Mucosa of descending colon (tissue), 3 donors: ENCODE measurements around the gene PRPS2. TPM values are rescaled to one million over a fixed set of nuclear protein-coding genes. Genes with fewer than 3 reads are reported as not detected.

ENCODE experiments used
- ATAC-seq: fragments of 200-7000 bp; cut with Tn5 transposase; one replicate; pipeline ENCODE4 v1.9.1; 2020; ENCODE audit warnings: mild to moderate bottlenecking, moderate library complexity
- DNase-seq, 3 donors: peaks; one replicate each; pipeline ENCODE4 v3.0.0-alpha.2; 2020
- H3K36me3 ChIP-seq: fragments of 200-600 bp; one replicate; pipeline ENCODE4 v1.8.0; 2021; ENCODE audit warnings: low read depth, mild to moderate bottlenecking
- H3K4me1 ChIP-seq: fragments of 200-600 bp; one replicate; pipeline ENCODE4 v1.8.0; 2021; ENCODE audit warnings: low read depth, mild to moderate bottlenecking
- H3K4me3 ChIP-seq: fragments of 200-600 bp; one replicate; pipeline ENCODE4 v1.8.0; 2021; ENCODE audit warnings: mild to moderate bottlenecking
- H3K9me3 ChIP-seq: fragments of 200-600 bp; one replicate; pipeline ENCODE4 v1.8.0; 2021; ENCODE audit warnings: mild to moderate bottlenecking
- CTCF ChIP-seq: fragments of 200-600 bp; IDR thresholded peaks from one replicate; pipeline ENCODE4 v1.8.0; 2022; ENCODE audit warnings: antibody characterized with exemption, mild to moderate bottlenecking
- intact Hi-C, 2 donors: fragments of 100-400 bp; cut with DNase I in 1 of 2; cut with micrococcal nuclease in 1 of 2; formaldehyde crosslinking; loops; one replicate each; pipeline versions ENCODE4 v1.11.0 to v1.11.1; 2022; cut with DNase I, micrococcal nuclease
- total RNA-seq, 3 donors: library from RNA; stranded (reverse); fragmentation: NEBNext Ultra II Directional in 2 of 3; extraction: Animal tissue kit (Norgen Biotek cat#: 25700) in 2 of 3; gene quantifications; one replicate each; pipeline versions ENCODE4 v1.2.1 to v1.2.4, GENCODE V29; 2021 to 2023
- donor health status: DM: no; HTN: no; CAD: no; lungs with moderate emphysema.
- donor health status: DM: no; HTN: no; CAD: no.
- donor health status: DM: no; HTN: yes; CAD: no.

The PRPS2 gene
- total RNA-seq, 3 donors from 2014 or later, result 37.0 to 68.5 (median 56.4) TPM

GRCh38 chrX:12843061-12843667, 52.0 kb downstream of the PRPS2 start:
- no peak for TF ChIP-seq CTCF
- H3K9me3 ChIP-seq, result no peaks in the 10 kb centered on the region
- no peak for ATAC-seq
- no peak for DNase-seq
- H3K4me1 ChIP-seq, result no peaks in the 10 kb centered on the region
- H3K4me3 ChIP-seq, result no peak overlapping the region
- intact Hi-C loops, result no loop called here
- H3K36me3 ChIP-seq, result no peaks in the 10 kb centered on the region

- Histone ChIP-seq H3K4me1 (no peaks in the 10 kb centered on the region), H3K36me3 (no peaks in the 10 kb centered on the region), H3K4me3 (no peak overlapping the region), H3K9me3 (no peaks in the 10 kb centered on the region)
- intact Hi-C loops, result no loop called here
- no peak for DNase-seq
- TF ChIP-seq CTCF, result no peak
- ATAC-seq, result peak; percentile 42
These were observed 52.6 kb downstream of the PRPS2 start for GRCh38 chrX:12843668-12844279.

GRCh38 chrX:12844319-12844718, 53.1 kb downstream of the PRPS2 start:
- Histone ChIP-seq H3K4me1 (no peaks in the 10 kb centered on the region), H3K36me3 (no peaks in the 10 kb centered on the region), H3K9me3 (no peaks in the 10 kb centered on the region), H3K4me3 (no peak overlapping the region)
- no peak for ATAC-seq
- no peak for TF ChIP-seq CTCF
- no peak for DNase-seq
- intact Hi-C loops, result no loop called here

- TF ChIP-seq CTCF, result no peak
- ATAC-seq, result no peak
These were observed 74.1 kb downstream of the PRPS2 start for GRCh38 chrX:12865359-12865758.

GRCh38 chrX:12866451-12867377, 75.5 kb downstream of the PRPS2 start, which contains the start of gene TLR7:
Gene TLR7 (plus strand): TSS chrX:12867072. CDS start chrX:12867579, 507 bp downstream.
- Histone ChIP-seq H3K9me3 (no peaks in the 10 kb centered on the region), H3K4me1 (no peaks in the 10 kb centered on the region), H3K36me3 (no peaks in the 10 kb centered on the region), H3K4me3 (no peak within 1 kb of the TSS)
- no peak for TF ChIP-seq CTCF
- ATAC-seq (no peak), DNase-seq (no peak)
- intact Hi-C loops, result no loop called here

More at GRCh38 chrX:12865359-12865758, 74.1 kb downstream of the PRPS2 start:
- no peak for DNase-seq
- H3K9me3 ChIP-seq, result no peaks in the 10 kb centered on the region
- H3K4me3 ChIP-seq, result no peak overlapping the region
- no peaks in the 10 kb centered on the region for H3K4me1 ChIP-seq
- no peaks in the 10 kb centered on the region for H3K36me3 ChIP-seq
- intact Hi-C loops, result no loop called here
